ENCODE results near the gene OST4. TPM values are rescaled to one million over a fixed set of nuclear protein-coding genes. Genes with fewer than 3 reads are reported as not detected.
A peak's percentile ranks its signal among the peaks of the same experiment; 100 is the strongest.

The OST4 gene
- total and polyA plus RNA-seq, 9 donors: 201 to 588 (median 279) TPM

DNA sequence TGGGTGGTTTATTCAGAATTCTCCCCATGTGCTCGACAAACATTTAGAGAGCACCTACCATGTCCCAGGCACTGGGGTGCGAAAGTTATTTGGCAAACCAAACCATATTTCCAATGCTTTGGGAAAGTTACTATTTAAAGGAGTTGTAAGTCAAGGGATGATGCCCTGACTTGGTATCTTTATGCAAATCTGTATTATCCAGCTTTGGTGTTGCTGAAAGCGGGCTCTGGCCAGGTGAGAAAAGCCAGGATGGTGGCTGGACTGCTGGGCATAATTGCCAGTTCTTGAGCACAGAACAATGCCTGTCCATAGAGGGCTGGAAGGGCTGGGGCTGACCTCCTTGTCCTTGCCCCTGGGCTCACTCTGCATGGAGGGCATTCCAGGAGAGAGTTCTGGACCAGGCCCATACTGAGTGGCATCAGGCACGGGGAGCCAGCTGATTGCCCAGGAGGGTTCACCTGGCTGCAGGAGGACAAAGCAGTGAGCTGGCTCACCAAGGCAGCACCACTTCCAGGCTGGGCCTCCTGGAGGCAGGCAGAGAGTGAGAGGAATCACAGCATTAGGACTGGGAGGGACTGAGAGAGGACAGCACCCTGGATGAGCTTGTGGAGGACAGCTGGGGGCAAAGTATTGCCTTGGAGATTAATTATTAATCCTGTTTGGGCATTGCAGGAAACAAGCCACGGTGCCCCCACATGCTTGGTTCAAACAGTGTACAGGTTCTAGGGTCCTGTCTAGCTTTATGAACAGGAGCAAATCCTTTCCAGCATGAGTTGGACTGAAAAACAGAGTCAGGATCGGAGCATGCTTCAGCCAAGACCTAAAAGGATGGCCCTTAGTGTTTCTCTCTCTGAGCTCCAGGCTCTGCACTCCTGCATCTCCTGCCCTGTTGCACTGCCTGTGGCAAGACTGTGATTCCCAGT is 22.2 kb upstream of the OST4 start:
- no peak overlapping the region for H3K27ac ChIP-seq
- TF ChIP-seq EP300 (IDR thresholded peaks at IDR 0.05) (no peak), POLR2A (IDR thresholded peaks at IDR 0.05) (no peak)
- TF ChIP-seq, protein P1, sequence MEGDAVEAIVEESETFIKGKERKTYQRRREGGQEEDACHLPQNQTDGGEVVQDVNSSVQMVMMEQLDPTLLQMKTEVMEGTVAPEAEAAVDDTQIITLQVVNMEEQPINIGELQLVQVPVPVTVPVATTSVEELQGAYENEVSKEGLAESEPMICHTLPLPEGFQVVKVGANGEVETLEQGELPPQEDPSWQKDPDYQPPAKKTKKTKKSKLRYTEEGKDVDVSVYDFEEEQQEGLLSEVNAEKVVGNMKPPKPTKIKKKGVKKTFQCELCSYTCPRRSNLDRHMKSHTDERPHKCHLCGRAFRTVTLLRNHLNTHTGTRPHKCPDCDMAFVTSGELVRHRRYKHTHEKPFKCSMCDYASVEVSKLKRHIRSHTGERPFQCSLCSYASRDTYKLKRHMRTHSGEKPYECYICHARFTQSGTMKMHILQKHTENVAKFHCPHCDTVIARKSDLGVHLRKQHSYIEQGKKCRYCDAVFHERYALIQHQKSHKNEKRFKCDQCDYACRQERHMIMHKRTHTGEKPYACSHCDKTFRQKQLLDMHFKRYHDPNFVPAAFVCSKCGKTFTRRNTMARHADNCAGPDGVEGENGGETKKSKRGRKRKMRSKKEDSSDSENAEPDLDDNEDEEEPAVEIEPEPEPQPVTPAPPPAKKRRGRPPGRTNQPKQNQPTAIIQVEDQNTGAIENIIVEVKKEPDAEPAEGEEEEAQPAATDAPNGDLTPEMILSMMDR (IDR thresholded peaks at IDR 0.05): no peak
- 88 to 95% (median 88%) methylated on average over 6 of the region's 6 CpGs for WGBS, 3 donors
- no peaks in the 10 kb centered on the region for H3K4me1 ChIP-seq (ENCODE audit: insufficient read depth)
- intact Hi-C loops (cut with DNase I): loop anchor here in 1 of 4 donors (10.0 kb wide), 1 partner anchor 181 kb away; the partner anchor contains the start of gene DNAJC5G
- H3K36me3 ChIP-seq: no peaks in the 10 kb centered on the region
- no peaks in the 10 kb centered on the region for H3K9me3 ChIP-seq
- no peaks in the 10 kb centered on the region for H3K27me3 ChIP-seq
- no peak for DNase-seq
- H3K4me3 ChIP-seq: no peak overlapping the region

DNA sequence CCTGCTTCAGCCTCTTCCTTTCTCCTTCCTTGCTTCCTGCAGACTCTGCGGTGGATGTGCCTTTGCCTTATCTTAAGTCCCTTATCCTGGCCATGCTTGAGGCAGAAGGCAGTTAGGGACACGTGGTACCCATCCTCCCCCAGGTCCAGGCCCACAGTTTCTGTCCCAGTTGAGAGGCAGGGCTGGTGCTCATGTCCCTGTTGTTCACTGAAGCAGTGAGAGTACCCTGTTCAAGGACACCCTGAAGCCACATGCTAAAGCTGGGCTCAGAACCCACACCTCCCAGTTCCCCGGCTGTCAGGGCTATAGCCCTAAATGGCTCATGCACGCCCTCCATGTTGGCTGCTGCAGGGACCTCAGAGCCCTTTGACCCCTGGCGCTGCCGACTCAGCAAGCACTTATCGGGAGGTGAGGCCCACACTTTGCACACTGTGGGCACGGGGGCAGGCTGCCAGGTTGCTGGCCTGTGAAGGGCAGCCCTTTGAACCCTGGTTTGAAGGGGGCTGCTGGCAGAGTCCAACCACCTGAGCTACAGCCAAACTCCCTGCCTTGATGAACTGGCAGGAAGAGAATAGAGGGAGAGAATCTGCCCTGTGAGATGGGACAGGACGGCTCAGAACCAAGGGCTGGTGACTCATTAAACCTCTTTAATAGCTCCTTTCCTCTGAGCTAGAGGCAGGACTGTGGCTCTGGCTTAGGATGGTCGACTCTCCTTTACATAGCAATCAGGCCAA is 21.4 kb upstream of the OST4 start:
- intact Hi-C loops (cut with DNase I): loop anchor here in 1 of 4 donors (10.0 kb wide), 1 partner anchor 182 kb away; the partner anchor contains the start of gene DNAJC5G
- no peak overlapping the region for H3K27ac ChIP-seq

GRCh38 chr2:27091746-27092695 is 20.6 kb upstream of the OST4 start:
- Histone ChIP-seq H3K27me3 (no peaks in the 10 kb centered on the region), H3K36me3 (no peaks in the 10 kb centered on the region), H3K4me3 (no peak overlapping the region), H3K9me3 (no peaks in the 10 kb centered on the region), H3K27ac (no peak overlapping the region), H3K4me1 (ENCODE audit: insufficient read depth) (peaks cover under 1% of the 10 kb centered on the region)
- TF ChIP-seq EP300 (IDR thresholded peaks at IDR 0.05): no peak
- TF ChIP-seq, protein P1 (IDR thresholded peaks at IDR 0.05): no peak
- no peak for TF ChIP-seq POLR2A (IDR thresholded peaks at IDR 0.05)
- intact Hi-C loops (cut with DNase I): loop anchor here in 1 of 4 donors (10.0 kb wide), 1 partner anchor 183 kb away; the partner anchor contains the start of gene DNAJC5G
- peak in 1 of 5 donors; percentile 14 for DNase-seq
- WGBS, 3 donors: 73 to 77% (median 74%) methylated on average over 25 of the region's 25 CpGs

More for the DNA sequence above, 21.4 kb upstream of the OST4 start:
- TF ChIP-seq EP300 (IDR thresholded peaks at IDR 0.05): no peak
- TF ChIP-seq, protein P1 (IDR thresholded peaks at IDR 0.05): no peak
- no peak for TF ChIP-seq POLR2A (IDR thresholded peaks at IDR 0.05)
- Histone ChIP-seq H3K4me3 (no peak overlapping the region), H3K9me3 (no peaks in the 10 kb centered on the region), H3K4me1 (ENCODE audit: insufficient read depth) (no peaks in the 10 kb centered on the region), H3K36me3 (no peaks in the 10 kb centered on the region), H3K27me3 (no peaks in the 10 kb centered on the region)
- DNase-seq: peak in 2 of 5 donors; percentile 21 to 57
- 51 to 65% (median 59%) methylated on average over 10 of the region's 10 CpGs for WGBS, 3 donors
